ENCODE measurements around the gene SDR42E2. TPM values are rescaled to one million over a fixed set of nuclear protein-coding genes. Genes with fewer than 3 reads are reported as not detected.

Gene SDR42E2
- total RNA-seq, 2 experiments from 2014 or later: not detected

DNA sequence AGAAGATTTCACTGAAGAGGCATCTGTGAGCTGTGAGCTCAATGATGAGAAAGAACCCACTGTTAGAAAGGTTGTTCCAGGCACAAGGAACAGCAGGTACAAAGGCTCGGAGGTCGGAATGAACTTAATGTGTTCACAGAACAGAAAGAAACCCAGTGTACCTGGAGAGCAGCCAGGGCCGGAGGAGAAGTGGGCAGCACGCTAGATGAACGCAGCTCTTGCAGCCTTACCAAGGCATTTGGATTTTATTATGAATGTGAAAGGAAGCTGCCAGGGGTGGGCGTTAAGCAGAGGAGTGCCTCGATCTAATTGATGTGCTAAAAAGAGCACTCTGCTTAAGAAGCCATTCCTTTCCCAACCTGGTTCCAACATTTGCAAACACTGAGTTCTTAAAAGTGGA is 62.8 kb downstream of the SDR42E2 start:
- no peaks in the 10 kb centered on the region for H3K27me3 Mint-ChIP-seq
- no peak overlapping the region for H3K4me3 Mint-ChIP-seq
- ChIA-PET CTCF (interaction anchor here (1.3 kb wide), 1 partner anchor 21 kb away, joined by 4 read pairs; no protein-coding TSS in a partner anchor), POLR2A (no interaction called here)
- peaks cover 22% of the 10 kb centered on the region for H3K36me3 Mint-ChIP-seq (ENCODE audit: low read depth)
- H3K9me3 Mint-ChIP-seq: no peaks in the 10 kb centered on the region
- no peak overlapping the region for H3K27ac Mint-ChIP-seq
- H3K4me1 Mint-ChIP-seq: no peaks in the 10 kb centered on the region
- no peak for DNase-seq

DNA sequence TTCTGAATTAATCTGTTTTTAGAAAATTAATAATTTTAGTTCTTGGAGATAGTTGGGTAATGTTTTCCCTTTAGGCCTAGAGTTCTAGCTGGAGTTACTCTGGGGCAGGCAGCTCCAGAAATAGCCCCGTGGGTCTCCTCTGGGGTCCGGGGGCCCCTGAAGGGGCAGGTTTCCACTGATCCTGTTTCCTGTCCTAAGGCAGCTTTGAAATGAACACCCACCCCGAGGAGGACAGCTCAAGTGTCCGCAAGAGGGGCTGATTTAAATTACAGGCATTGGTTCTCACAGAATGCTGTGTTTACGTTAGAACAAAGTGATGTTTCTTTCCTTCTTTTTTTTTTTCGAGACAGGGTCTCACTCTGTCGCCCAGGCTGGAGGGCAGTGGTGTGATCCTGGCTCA is 67.6 kb downstream of the SDR42E2 start:
- Mint-ChIP-seq H3K4me1 (peaks cover 16% of the 10 kb centered on the region), H3K9me3 (no peaks in the 10 kb centered on the region), H3K4me3 (no peak overlapping the region), H3K27ac (no peak overlapping the region), H3K27me3 (no peaks in the 10 kb centered on the region), H3K36me3 (ENCODE audit: low read depth) (peaks cover 24% of the 10 kb centered on the region)
- ChIA-PET POLR2A (no interaction called here), CTCF (no interaction called here)
- no peak for DNase-seq

DNA sequence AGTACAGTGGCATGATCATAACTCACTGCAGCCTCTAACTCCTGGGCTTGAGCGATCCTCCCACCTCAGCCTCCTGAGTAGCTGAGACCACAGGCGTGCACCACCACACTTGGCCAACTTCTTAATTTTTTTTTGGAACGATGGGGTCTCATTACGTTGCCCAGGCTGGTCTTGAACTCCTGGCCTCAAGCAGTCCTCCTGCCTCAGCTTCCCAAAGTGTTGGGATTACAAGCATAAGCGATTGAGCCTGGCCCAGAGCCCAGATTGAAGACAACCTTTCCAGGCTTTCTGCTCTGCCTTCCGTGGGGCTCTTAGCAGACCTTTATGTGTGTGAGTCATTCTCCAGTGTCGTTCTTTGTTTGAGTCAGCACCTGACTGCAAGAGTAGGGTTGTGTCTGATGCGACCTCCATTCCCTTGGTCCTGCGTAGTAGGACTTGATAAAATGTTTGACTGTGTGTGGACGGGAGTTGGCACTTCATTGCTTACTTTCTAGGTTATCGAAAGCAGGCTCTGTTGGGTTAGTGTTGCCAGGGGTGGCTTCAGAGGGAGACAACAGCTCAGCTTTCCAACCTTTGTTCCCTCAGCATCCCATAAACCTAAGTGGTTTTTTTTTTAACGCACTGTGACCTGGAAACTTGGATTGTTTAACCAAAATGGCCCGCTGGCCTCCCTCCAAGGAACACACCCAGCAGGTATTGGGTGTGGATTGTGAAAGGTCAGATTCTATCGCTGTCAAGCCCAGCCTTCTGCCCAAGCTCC is 70.2 kb downstream of the SDR42E2 start:
- peaks cover 16% of the 10 kb centered on the region for H3K4me1 Mint-ChIP-seq
- H3K27ac Mint-ChIP-seq: peak overlapping the region; percentile 21
- ChIA-PET CTCF (no interaction called here), POLR2A (interaction anchor here (0.7 to 2.1 kb wide), 5 partner anchors 10 to 65 kb away, joined by 3 to 8 read pairs (median 3); no protein-coding TSS in a partner anchor)
- H3K9me3 Mint-ChIP-seq: no peaks in the 10 kb centered on the region
- H3K36me3 Mint-ChIP-seq (ENCODE audit: low read depth): peaks cover 21% of the 10 kb centered on the region
- no peak overlapping the region for H3K4me3 Mint-ChIP-seq
- H3K27me3 Mint-ChIP-seq: no peaks in the 10 kb centered on the region
- DNase-seq: peak; percentile 48

DNA sequence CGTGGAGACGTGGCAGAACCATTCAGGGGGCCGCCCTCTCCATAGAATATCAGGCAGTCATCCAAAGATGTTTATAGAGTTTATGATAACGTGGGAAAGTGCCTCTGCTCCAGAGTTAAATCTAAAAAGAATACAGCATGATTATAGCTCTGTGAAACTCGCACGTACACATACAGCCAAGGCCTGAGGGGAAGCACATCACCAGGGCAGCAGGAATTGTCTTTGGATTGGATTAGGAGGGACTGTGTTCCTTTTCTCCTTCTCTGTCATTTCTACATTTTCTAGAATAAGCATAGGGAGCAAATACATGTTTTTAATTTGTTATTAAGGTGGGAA is 70.7 kb downstream of the SDR42E2 start:
- DNase-seq: no peak
- H3K36me3 Mint-ChIP-seq (ENCODE audit: low read depth): peaks cover 23% of the 10 kb centered on the region
- no peak overlapping the region for H3K27ac Mint-ChIP-seq
- H3K4me1 Mint-ChIP-seq: peaks cover 16% of the 10 kb centered on the region
- H3K27me3 Mint-ChIP-seq: no peaks in the 10 kb centered on the region
- ChIA-PET CTCF (interaction anchor here (0.6 kb wide), 1 partner anchor 33 kb away, joined by 3 read pairs; no protein-coding TSS in a partner anchor), POLR2A (interaction anchor here (1.5 to 2.1 kb wide), 3 partner anchors 11 to 52 kb away, joined by 3 to 8 read pairs (median 5); no protein-coding TSS in a partner anchor)
- no peak overlapping the region for H3K4me3 Mint-ChIP-seq
- H3K9me3 Mint-ChIP-seq: no peaks in the 10 kb centered on the region

DNA sequence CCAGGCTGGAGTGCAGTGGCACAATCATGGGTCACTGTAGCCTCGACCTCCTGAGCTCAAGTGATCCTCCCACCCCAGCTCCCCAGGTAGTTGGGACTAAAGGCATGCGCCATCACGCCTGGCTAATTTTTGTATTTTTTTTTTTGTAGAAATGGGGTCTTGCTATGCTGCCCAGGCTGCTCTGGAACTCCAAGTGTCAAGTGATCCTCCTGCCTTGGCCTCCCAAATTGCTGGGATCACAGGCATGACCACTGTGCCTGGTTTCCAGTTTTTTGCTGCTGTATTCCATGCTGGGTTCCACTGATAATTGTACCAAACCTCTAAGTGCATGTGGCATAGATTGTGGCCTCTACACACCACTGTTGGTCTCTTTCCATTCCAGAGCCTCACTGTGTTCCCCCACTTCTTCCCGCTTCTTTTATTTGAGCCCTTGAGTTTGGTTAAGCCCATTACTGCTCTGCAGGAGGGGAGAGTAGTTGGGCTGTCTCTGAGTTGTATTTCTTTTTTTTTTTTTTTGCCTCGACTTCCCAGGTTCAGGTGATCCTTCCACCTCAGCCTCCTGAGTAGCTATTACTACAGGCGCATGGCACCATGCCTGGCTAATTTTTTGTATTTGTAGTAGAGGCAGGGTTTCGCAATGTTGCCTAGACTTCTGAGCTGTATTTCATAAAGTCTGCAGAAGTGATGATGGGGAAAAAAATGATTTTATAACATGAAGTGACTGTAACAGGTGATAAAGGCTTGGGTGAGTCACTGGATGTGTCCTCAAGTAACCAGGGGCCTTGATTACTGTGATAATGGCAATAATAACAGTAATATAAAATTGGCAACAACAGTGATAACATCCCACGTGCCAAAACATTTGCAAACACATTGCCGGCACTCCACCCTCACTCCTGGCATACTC is 73.8 kb downstream of the SDR42E2 start:
- H3K27ac Mint-ChIP-seq: no peak overlapping the region
- DNase-seq: no peak
- peaks cover 23% of the 10 kb centered on the region for H3K36me3 Mint-ChIP-seq (ENCODE audit: low read depth)
- ChIA-PET CTCF (interaction anchor here (1.5 kb wide), 1 partner anchor 30 kb away, joined by 4 read pairs; the partner anchor contains the start of gene EEF2K), POLR2A (interaction anchor here (0.8 kb wide), 1 partner anchor 44 kb away, joined by 3 read pairs; no protein-coding TSS in a partner anchor)
- no peaks in the 10 kb centered on the region for H3K9me3 Mint-ChIP-seq
- peaks cover 43% of the 10 kb centered on the region for H3K4me1 Mint-ChIP-seq
- H3K27me3 Mint-ChIP-seq: no peaks in the 10 kb centered on the region
- H3K4me3 Mint-ChIP-seq: no peak overlapping the region

DNA sequence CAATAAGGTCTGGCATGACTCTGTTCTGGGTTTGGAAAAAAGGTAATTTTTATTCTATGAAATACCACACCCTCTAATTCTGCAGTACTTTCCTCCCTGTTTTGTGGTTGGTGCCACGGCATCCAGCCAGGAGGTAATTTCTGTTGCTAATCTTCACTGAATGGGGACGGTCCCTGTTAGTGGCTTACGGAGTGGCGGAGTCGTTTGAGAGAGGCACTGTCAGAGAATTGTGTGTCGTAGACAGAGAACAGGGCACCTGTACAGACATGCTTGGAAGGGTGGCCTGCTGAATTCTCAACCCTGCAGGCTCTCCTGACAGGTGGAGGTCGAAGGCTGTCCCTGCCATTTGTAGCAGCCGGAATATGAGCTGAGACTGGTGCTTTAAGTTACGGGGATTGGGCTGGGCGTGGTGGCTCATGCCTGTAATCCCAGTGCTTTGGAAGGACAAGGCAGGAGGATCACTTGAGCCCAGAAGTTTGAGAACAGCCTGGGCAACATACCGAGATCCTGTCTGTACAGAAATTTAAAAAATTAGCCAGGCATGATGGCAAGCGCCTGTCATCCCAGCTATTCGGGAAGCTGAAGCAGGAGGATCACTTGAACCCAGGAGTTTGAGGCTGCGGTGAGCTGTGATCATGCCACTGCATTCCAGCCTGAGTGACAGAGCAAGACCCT is 77.0 kb downstream of the SDR42E2 start:
- Mint-ChIP-seq H3K4me3 (no peak overlapping the region), H3K9me3 (no peaks in the 10 kb centered on the region), H3K27ac (peak overlapping the region; percentile 67), H3K27me3 (no peaks in the 10 kb centered on the region), H3K4me1 (peaks cover 34% of the 10 kb centered on the region), H3K36me3 (ENCODE audit: low read depth) (peaks cover 15% of the 10 kb centered on the region)
- no peak for DNase-seq
- ChIA-PET CTCF (interaction anchor here (1.2 kb wide), 1 partner anchor 62 kb away, joined by 5 read pairs; no protein-coding TSS in a partner anchor), POLR2A (interaction anchor here (0.8 to 1.0 kb wide), 2 partner anchors 15 to 33 kb away, joined by 3 read pairs; partner anchors contain the start of gene EEF2K)

DNA sequence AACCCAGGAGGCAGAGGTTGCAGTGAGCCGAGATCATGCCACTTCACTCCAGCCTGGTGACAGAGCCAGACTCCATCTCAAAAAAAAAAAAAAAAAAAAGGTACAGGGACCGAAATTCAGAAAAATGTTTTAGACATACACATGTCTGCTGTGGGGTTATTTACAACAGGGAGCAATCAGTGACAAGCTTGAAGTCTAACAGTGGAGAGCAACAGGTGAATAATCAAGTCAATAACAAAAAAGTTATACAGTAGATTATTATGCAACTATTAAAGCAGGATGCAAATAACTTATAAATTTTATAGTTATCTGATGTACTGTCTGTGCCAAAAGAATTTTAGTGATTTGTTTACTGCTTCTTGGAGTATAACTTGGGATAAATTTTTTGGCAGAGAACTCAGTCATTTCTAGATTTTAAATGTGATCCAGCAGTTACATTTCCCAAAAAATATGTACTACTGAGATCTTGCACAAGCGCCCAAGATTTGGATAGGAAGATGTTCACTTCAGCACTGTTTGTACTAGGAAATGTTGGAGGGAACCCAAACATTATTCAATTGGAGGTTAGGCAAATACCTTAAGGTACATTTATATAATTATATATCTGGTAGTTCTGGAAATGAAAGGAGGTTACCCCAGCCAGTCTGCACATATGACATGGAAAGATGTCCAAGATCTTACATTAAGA is 77.9 kb downstream of the SDR42E2 start:
- POLR2A ChIA-PET: interaction anchor here (1.0 to 1.9 kb wide), 2 partner anchors 34 to 48 kb away, joined by 3 to 9 read pairs; partner anchors contain the start of gene EEF2K

More for the DNA sequence above, 77.9 kb downstream of the SDR42E2 start:
- peaks cover 32% of the 10 kb centered on the region for H3K4me1 Mint-ChIP-seq
- H3K9me3 Mint-ChIP-seq: no peaks in the 10 kb centered on the region
- no peak for DNase-seq
- CTCF ChIA-PET: interaction anchor here (2.1 kb wide), 1 partner anchor 56 kb away, joined by 8 read pairs; no protein-coding TSS in a partner anchor
- peak overlapping the region; percentile 97 for H3K27ac Mint-ChIP-seq
- H3K27me3 Mint-ChIP-seq: no peaks in the 10 kb centered on the region
- no peak overlapping the region for H3K4me3 Mint-ChIP-seq
- H3K36me3 Mint-ChIP-seq (ENCODE audit: low read depth): peaks cover 15% of the 10 kb centered on the region

Other genes starting within 250 kb of the SDR42E2 start
- gene UQCRC2, start 209.1 kb upstream of the SDR42E2 start, total RNA-seq: 100 to 1,000 TPM; 216 to 225 TPM
- not detected for gene PDZD9, start 161.4 kb upstream of the SDR42E2 start, total RNA-seq
- gene MOSMO, start 154.4 kb upstream of the SDR42E2 start, total RNA-seq: 10 to 100 TPM; 12.1 to 13.0 TPM
- gene VWA3A, start 70.0 kb upstream of the SDR42E2 start, total RNA-seq: under 1 TPM in 1 of 2 experiments, not detected in 1; 0.18 TPM
- gene EEF2K, start 43.8 kb downstream of the SDR42E2 start, total RNA-seq: 10 to 100 TPM; 22.1 to 24.8 TPM
- gene POLR3E, start 134.9 kb downstream of the SDR42E2 start, total RNA-seq: 10 to 100 TPM; 50.7 TPM
- gene CDR2, start 212.1 kb downstream of the SDR42E2 start, total RNA-seq: 10 to 100 TPM; 43.1 to 43.9 TPM

Measured in activated CD4-positive, alpha-beta memory T cell treated with anti-CD3 and anti-CD28 coated beads, Interleukin-2, amount 10 ng/mL, durations not matched to agents 7 days and 5 days (primary cell).